ENCODE measurements around the gene TP53I13.
A peak's percentile ranks its signal among the peaks of the same experiment; 100 is the strongest.

Gene TP53I13

GRCh38 chr17:29585080-29585751, 16.7 kb downstream of the TP53I13 start:
- H3K27me3 ChIP-seq (replicated peaks; ENCODE audit: control insufficient read depth, insufficient read depth, low read length), result no peaks in the 10 kb centered on the region
- H3K4me3 ChIP-seq (replicated peaks; ENCODE audit: low read depth, low read length), result no peak overlapping the region
- peak; percentile 76 for TF ChIP-seq CTCF (IDR thresholded peaks at IDR 0.05; ENCODE audit: insufficient read depth, low read length, poor library complexity, severe bottlenecking)
- H3K36me3 ChIP-seq (ENCODE audit: control insufficient read depth, insufficient read depth, low read length), result peaks cover 11% of the 10 kb centered on the region
- DNase-seq (ENCODE audit: extremely low read depth, insufficient read length), result no peak

GRCh38 chr17:29586676-29587469, 18.4 kb downstream of the TP53I13 start:
- no peak overlapping the region for H3K4me3 ChIP-seq (replicated peaks; ENCODE audit: low read depth, low read length)
- no peak for TF ChIP-seq CTCF (IDR thresholded peaks at IDR 0.05; ENCODE audit: insufficient read depth, low read length, poor library complexity, severe bottlenecking)

GRCh38 chr17:29587591-29587990, 19.1 kb downstream of the TP53I13 start:
- peaks cover 4% of the 10 kb centered on the region for H3K36me3 ChIP-seq (ENCODE audit: control insufficient read depth, insufficient read depth, low read length)
- H3K27me3 ChIP-seq (replicated peaks; ENCODE audit: control insufficient read depth, insufficient read depth, low read length), result no peaks in the 10 kb centered on the region
- no peak for DNase-seq (ENCODE audit: extremely low read depth, insufficient read length)
- peak overlapping the region; percentile 72 for H3K4me3 ChIP-seq (replicated peaks; ENCODE audit: low read depth, low read length)
- TF ChIP-seq CTCF (IDR thresholded peaks at IDR 0.05; ENCODE audit: insufficient read depth, low read length, poor library complexity, severe bottlenecking), result no peak

More at GRCh38 chr17:29586676-29587469, 18.4 kb downstream of the TP53I13 start:
- DNase-seq (ENCODE audit: extremely low read depth, insufficient read length), result no peak
- no peaks in the 10 kb centered on the region for H3K27me3 ChIP-seq (replicated peaks; ENCODE audit: control insufficient read depth, insufficient read depth, low read length)
- peaks cover 8% of the 10 kb centered on the region for H3K36me3 ChIP-seq (ENCODE audit: control insufficient read depth, insufficient read depth, low read length)

- Histone ChIP-seq H3K4me3 (replicated peaks; ENCODE audit: low read depth, low read length) (peak overlapping the region; percentile 72), H3K27me3 (replicated peaks; ENCODE audit: control insufficient read depth, insufficient read depth, low read length) (no peaks in the 10 kb centered on the region), H3K36me3 (ENCODE audit: control insufficient read depth, insufficient read depth, low read length) (peaks cover 2% of the 10 kb centered on the region)
- no peak for DNase-seq (ENCODE audit: extremely low read depth, insufficient read length)
- TF ChIP-seq CTCF (IDR thresholded peaks at IDR 0.05; ENCODE audit: insufficient read depth, low read length, poor library complexity, severe bottlenecking), result no peak
Observed at GRCh38 chr17:29588017-29588561, 19.6 kb downstream of the TP53I13 start.

GRCh38 chr17:29588562-29589411, 20.3 kb downstream of the TP53I13 start:
- Histone ChIP-seq H3K27me3 (replicated peaks; ENCODE audit: control insufficient read depth, insufficient read depth, low read length) (no peaks in the 10 kb centered on the region), H3K36me3 (ENCODE audit: control insufficient read depth, insufficient read depth, low read length) (no peaks in the 10 kb centered on the region; the same call in 1 of the 2 replicates), H3K4me3 (replicated peaks; ENCODE audit: low read depth, low read length) (peak overlapping the region; percentile 72)
- no peak for TF ChIP-seq CTCF (IDR thresholded peaks at IDR 0.05; ENCODE audit: insufficient read depth, low read length, poor library complexity, severe bottlenecking)
- DNase-seq (ENCODE audit: extremely low read depth, insufficient read length), result peak; percentile 59
